Measurements from ENCODE around the gene WDR64.
A peak's percentile ranks its signal among the peaks of the same experiment; 100 is the strongest.

Gene WDR64

DNA sequence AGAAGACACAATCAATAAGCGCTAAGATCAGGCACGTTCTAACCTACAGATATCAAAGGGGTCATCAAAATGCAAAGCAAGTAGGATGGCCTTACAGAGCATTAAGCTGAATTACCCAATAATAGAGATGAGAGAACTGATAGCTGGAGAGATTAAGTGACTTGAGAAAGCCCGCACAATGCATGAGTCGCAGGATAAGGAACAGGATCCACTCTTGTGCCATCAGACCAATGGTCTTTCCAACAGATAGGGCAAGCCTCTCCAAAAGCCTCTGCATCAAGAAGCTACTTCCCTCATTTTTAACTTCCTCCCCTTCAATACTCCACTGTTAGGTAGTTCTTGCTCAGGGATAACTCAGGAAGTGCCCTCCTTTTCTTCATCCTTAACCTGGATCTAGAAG, 14.5 kb upstream of the WDR64 start:
- H2AFZ ChIP-seq (ENCODE audit: low read depth, low read length): no peak overlapping the region
- TF ChIP-seq EZH2 (IDR thresholded peaks at IDR 0.05; ENCODE audit: borderline replicate concordance, low read depth, low read length, severe bottlenecking): no peak
- TF ChIP-seq, protein P1, sequence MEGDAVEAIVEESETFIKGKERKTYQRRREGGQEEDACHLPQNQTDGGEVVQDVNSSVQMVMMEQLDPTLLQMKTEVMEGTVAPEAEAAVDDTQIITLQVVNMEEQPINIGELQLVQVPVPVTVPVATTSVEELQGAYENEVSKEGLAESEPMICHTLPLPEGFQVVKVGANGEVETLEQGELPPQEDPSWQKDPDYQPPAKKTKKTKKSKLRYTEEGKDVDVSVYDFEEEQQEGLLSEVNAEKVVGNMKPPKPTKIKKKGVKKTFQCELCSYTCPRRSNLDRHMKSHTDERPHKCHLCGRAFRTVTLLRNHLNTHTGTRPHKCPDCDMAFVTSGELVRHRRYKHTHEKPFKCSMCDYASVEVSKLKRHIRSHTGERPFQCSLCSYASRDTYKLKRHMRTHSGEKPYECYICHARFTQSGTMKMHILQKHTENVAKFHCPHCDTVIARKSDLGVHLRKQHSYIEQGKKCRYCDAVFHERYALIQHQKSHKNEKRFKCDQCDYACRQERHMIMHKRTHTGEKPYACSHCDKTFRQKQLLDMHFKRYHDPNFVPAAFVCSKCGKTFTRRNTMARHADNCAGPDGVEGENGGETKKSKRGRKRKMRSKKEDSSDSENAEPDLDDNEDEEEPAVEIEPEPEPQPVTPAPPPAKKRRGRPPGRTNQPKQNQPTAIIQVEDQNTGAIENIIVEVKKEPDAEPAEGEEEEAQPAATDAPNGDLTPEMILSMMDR (IDR thresholded peaks at IDR 0.05; ENCODE audit: borderline replicate concordance, extremely low read depth, low read length, poor library complexity, severe bottlenecking): no peak
- H3K4me1 ChIP-seq (ENCODE audit: insufficient read depth, low read length): peaks cover 44% of the 10 kb centered on the region
- H4K20me1 ChIP-seq (ENCODE audit: insufficient read depth, low read length): peaks cover 3% of the 10 kb centered on the region; the same call in 1 of the 2 replicates
- no peaks in the 10 kb centered on the region for H3K9me3 ChIP-seq (ENCODE audit: insufficient read depth, low read length, severe bottlenecking)
- ATAC-seq (ENCODE audit: insufficient read depth, low read depth) (no peak), DNase-seq (no peak)
- peak overlapping the region in 1 of 2 experiments; percentile 100; a peak in 2 of 4 replicates for H3K4me3 ChIP-seq (ENCODE audit: low read depth in 1 of 2, low read length in 2 of 2)
- H3K27ac ChIP-seq (ENCODE audit: low read length): no peak overlapping the region; the same call in 1 of the 2 replicates
- H3K36me3 ChIP-seq (ENCODE audit: insufficient read depth, low read length): peaks cover 41% of the 10 kb centered on the region
- H3K9ac ChIP-seq (ENCODE audit: low read depth, low read length): no peak overlapping the region
- H3K27me3 ChIP-seq (ENCODE audit: insufficient read depth, low read length, poor library complexity): no peaks in the 10 kb centered on the region
- H3K79me2 ChIP-seq (ENCODE audit: insufficient read depth, low read length): peaks cover 60% of the 10 kb centered on the region
- H3K4me2 ChIP-seq (ENCODE audit: insufficient read depth, low read length): peak overlapping the region; percentile 94

DNA sequence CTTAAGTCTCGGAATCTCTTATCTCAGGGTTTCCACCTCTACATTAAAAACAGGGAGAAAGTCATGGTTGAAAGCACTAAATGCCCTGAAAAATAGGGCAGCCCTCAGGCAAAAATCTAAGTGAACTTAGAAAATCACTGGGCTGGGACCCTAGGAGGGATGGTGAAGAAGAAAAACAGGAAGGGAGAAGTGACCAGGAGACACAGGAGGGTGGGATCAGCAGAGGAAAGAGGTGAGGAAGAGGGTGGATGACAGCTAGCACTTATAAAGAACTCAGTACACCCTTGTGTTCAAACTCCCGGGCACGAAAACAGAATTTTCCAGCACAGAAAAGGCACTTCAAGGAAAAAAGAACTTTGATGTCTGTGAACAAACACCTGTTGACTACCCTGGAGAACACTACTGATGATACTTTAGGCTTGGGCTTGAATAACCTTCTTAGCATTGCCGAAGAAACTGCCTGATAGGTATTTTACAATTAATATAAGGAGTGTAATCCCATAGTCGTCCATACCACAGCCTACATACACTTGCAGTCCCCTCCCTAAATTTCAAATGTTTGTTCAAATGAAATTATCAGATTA, 13.9 kb upstream of the WDR64 start:
- DNase-seq (no peak), ATAC-seq (ENCODE audit: insufficient read depth, low read depth) (no peak)
- Histone ChIP-seq H3K9ac (ENCODE audit: low read depth, low read length) (peak overlapping the region; percentile 95), H3K36me3 (ENCODE audit: insufficient read depth, low read length) (peaks cover 40% of the 10 kb centered on the region), H3K4me2 (ENCODE audit: insufficient read depth, low read length) (peak overlapping the region; percentile 94), H3K27me3 (ENCODE audit: insufficient read depth, low read length, poor library complexity) (no peaks in the 10 kb centered on the region), H3K79me2 (ENCODE audit: insufficient read depth, low read length) (peaks cover 60% of the 10 kb centered on the region), H2AFZ (ENCODE audit: low read depth, low read length) (peak overlapping the region; percentile 30; the same call in 1 of the 2 replicates), H3K4me1 (ENCODE audit: insufficient read depth, low read length) (peaks cover 44% of the 10 kb centered on the region), H4K20me1 (ENCODE audit: insufficient read depth, low read length) (peaks cover 3% of the 10 kb centered on the region; the same call in 1 of the 2 replicates), H3K4me3 (ENCODE audit: low read depth in 1 of 2, low read length in 2 of 2) (peak overlapping the region; percentile 12 to 100; a peak in 3 of 4 replicates), H3K27ac (ENCODE audit: low read length) (peak overlapping the region; percentile 39), H3K9me3 (ENCODE audit: insufficient read depth, low read length, severe bottlenecking) (no peaks in the 10 kb centered on the region)
- TF ChIP-seq, protein P1 (IDR thresholded peaks at IDR 0.05; ENCODE audit: borderline replicate concordance, extremely low read depth, low read length, poor library complexity, severe bottlenecking): no peak
- no peak for TF ChIP-seq EZH2 (IDR thresholded peaks at IDR 0.05; ENCODE audit: borderline replicate concordance, low read depth, low read length, severe bottlenecking)

DNA sequence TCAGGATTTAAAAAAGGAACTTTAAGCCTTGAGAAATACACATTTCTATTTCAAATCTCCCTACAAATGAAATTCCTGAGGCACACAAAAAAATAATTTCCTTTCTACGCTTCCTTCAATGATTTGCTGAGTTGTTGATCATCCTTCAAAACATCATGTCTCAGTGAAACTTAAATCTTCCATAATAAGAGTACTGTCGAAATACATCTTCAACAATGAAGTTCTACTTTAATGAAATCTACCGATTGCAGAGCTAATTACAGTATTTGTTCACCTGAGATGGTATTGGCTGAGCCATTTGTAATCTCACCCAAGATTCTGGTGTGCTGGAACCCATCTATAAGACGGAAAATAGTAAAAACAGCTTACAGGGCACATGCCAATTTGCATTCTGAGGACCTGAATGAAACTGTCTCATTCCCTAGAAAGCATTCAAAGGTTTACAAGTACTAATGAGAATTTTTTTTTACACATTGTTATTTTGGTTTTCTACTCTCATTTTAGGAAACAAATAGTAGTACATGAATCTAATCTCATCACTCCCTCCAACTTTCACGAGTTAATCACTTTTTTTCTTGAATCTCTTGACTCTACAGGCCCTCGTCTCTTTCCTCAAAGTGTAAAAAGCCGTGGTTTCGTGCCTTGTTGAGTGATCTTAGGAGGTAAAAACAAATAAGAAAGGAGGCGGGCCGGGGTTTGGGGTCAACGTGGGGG, 13.0 kb upstream of the WDR64 start:
- Histone ChIP-seq H3K4me2 (ENCODE audit: insufficient read depth, low read length) (peak overlapping the region; percentile 94), H3K36me3 (ENCODE audit: insufficient read depth, low read length) (peaks cover 31% of the 10 kb centered on the region), H2AFZ (ENCODE audit: low read depth, low read length) (peak overlapping the region; percentile 99), H4K20me1 (ENCODE audit: insufficient read depth, low read length) (peaks cover 3% of the 10 kb centered on the region; the same call in 1 of the 2 replicates), H3K9ac (ENCODE audit: low read depth, low read length) (peak overlapping the region; percentile 95), H3K9me3 (ENCODE audit: insufficient read depth, low read length, severe bottlenecking) (no peaks in the 10 kb centered on the region), H3K79me2 (ENCODE audit: insufficient read depth, low read length) (peaks cover 51% of the 10 kb centered on the region), H3K27me3 (ENCODE audit: insufficient read depth, low read length, poor library complexity) (no peaks in the 10 kb centered on the region), H3K4me3 (ENCODE audit: low read depth in 1 of 2, low read length in 2 of 2) (peak overlapping the region; percentile 93 to 100), H3K4me1 (ENCODE audit: insufficient read depth, low read length) (peaks cover 44% of the 10 kb centered on the region), H3K27ac (ENCODE audit: low read length) (peak overlapping the region; percentile 93)
- ATAC-seq (ENCODE audit: insufficient read depth, low read depth) (no peak; the same call in 2 of the 3 replicates), DNase-seq (no peak)
- TF ChIP-seq EZH2 (IDR thresholded peaks at IDR 0.05; ENCODE audit: borderline replicate concordance, low read depth, low read length, severe bottlenecking): no peak
- TF ChIP-seq, protein P1 (IDR thresholded peaks at IDR 0.05; ENCODE audit: borderline replicate concordance, extremely low read depth, low read length, poor library complexity, severe bottlenecking): no peak
